GM13976 (cell line): ENCODE measurements around the gene HORMAD1.
"Not testable (repeated sequence)": the region's sequence is repeated elsewhere in the genome, so short reads cannot be mapped to it uniquely, and the experiment has no call there.

Experiments
- DNase-seq: peaks from one replicate; pipeline ENCODE4 v3.0.0; 2012; ENCODE audit warnings: low spot score
- CTCF ChIP-seq: IDR thresholded peaks from 2 replicates; pipeline ENCODE4 v1.5.1; 2012; ENCODE audit warnings: borderline replicate concordance, mild to moderate bottlenecking; ENCODE audit not compliant: insufficient read depth; ENCODE audit errors: extremely low read depth, missing control alignments, control extremely low read depth
- in situ Hi-C: fragments of 300-500 bp; cut with MboI; formaldehyde crosslinking; loops from one replicate; pipeline ENCODE4 v1.12.0; 2022; ENCODE audit warnings: low sequenced_read_pairs, mixed read lengths, inconsistent platforms; ENCODE audit not compliant: unreplicated experiment

The HORMAD1 gene

GRCh38 chr1:150660584-150660983, 60.1 kb downstream of the HORMAD1 start:
- in situ Hi-C loops: no loop called here
- TF ChIP-seq CTCF: no peak
- no peak for DNase-seq

GRCh38 chr1:150657064-150657463, 63.6 kb downstream of the HORMAD1 start:
- DNase-seq, in situ Hi-C loops: not testable (repeated sequence)

GRCh38 chr1:150654635-150655034, 66.1 kb downstream of the HORMAD1 start:
- DNase-seq, in situ Hi-C loops: not testable (repeated sequence)

GRCh38 chr1:150650193-150650592, 70.5 kb downstream of the HORMAD1 start:
- in situ Hi-C loops: no loop called here
- DNase-seq: no peak
- no peak for TF ChIP-seq CTCF

- DNase-seq: no peak
- no peak for TF ChIP-seq CTCF
- in situ Hi-C loops: no loop called here
These were observed 71.1 kb downstream of the HORMAD1 start for GRCh38 chr1:150649441-150650075.
